ENCODE measurements around the gene CFAP58.

GRCh38 chr10:104328896-104329710 is 24.5 kb upstream of the CFAP58 start:
- no peak for TF ChIP-seq CTCF (IDR thresholded peaks at IDR 0.05 in 4 of 5, conservative IDR thresholded peaks at IDR 0.05 in 1 of 5)
- peak; percentile 27 to 42 for TF ChIP-seq POLR2A (IDR thresholded peaks at IDR 0.05)
